Measurements from ENCODE around the gene DCDC1. TPM values are rescaled to one million over a fixed set of nuclear protein-coding genes. Genes with fewer than 3 reads are reported as not detected.

DCDC1 gene
- total RNA-seq, 2 experiments from 2014 or later: 0.13 TPM; not detected in 1

GRCh38 chr11:30908857-30909256 is 460.7 kb downstream of the DCDC1 start:
- Histone ChIP-seq H3K36me3 (ENCODE audit: insufficient read depth, low read length) (no peaks in the 10 kb centered on the region), H3K4me1 (ENCODE audit: insufficient read depth, low read length, poor library complexity, severe bottlenecking) (no peaks in the 10 kb centered on the region), H3K27ac (ENCODE audit: low read depth, low read length, poor library complexity, severe bottlenecking) (no peak overlapping the region), H4K20me1 (ENCODE audit: insufficient read depth, low read length) (no peaks in the 10 kb centered on the region), H3K9me2 (ENCODE audit: insufficient read depth, low read length) (no peaks in the 10 kb centered on the region), H2AFZ (ENCODE audit: low read length) (no peak overlapping the region), H3K4me2 (ENCODE audit: low read length) (no peak overlapping the region), H3K4me3 (ENCODE audit: low read depth, low read length, poor library complexity, severe bottlenecking) (no peak overlapping the region), H3K79me2 (ENCODE audit: insufficient read depth, low read depth, low read length) (no peaks in the 10 kb centered on the region), H3K9me3 (ENCODE audit: low read length) (no peaks in the 10 kb centered on the region)
- intact Hi-C loops (cut with micrococcal nuclease; ENCODE audit: unreplicated experiment): no loop called here
- no TSS peak for BruUV-seq (replicated peaks)
- DNase-seq (ENCODE audit: low spot score): no peak
- no peak for TF ChIP-seq CTCF (conservative IDR thresholded peaks at IDR 0.05; ENCODE audit: low read length)
- TF ChIP-seq EZH2phosphoT487 (IDR thresholded peaks at IDR 0.05; ENCODE audit: borderline replicate concordance, low read depth, low read length): no peak
- POLR2A ChIA-PET: no interaction called here
- CTCF ChIA-PET (ENCODE audit: unreplicated experiment): no interaction called here

GRCh38 chr11:30908272-30908671 is 461.3 kb downstream of the DCDC1 start:
- no peak overlapping the region for H3K27ac ChIP-seq (ENCODE audit: low read depth, low read length, poor library complexity, severe bottlenecking)
- H3K79me2 ChIP-seq (ENCODE audit: insufficient read depth, low read depth, low read length): no peaks in the 10 kb centered on the region
- no peak for DNase-seq (ENCODE audit: low spot score)
- no peak overlapping the region for H3K4me3 ChIP-seq (ENCODE audit: low read depth, low read length, poor library complexity, severe bottlenecking)
- intact Hi-C loops (cut with micrococcal nuclease; ENCODE audit: unreplicated experiment): no loop called here
- ChIA-PET CTCF (ENCODE audit: unreplicated experiment) (no interaction called here), POLR2A (no interaction called here)
- no peaks in the 10 kb centered on the region for H4K20me1 ChIP-seq (ENCODE audit: insufficient read depth, low read length)
- no peak overlapping the region for H2AFZ ChIP-seq (ENCODE audit: low read length)
- H3K9me2 ChIP-seq (ENCODE audit: insufficient read depth, low read length): no peaks in the 10 kb centered on the region
- H3K9me3 ChIP-seq (ENCODE audit: low read length): no peaks in the 10 kb centered on the region
- no peaks in the 10 kb centered on the region for H3K36me3 ChIP-seq (ENCODE audit: insufficient read depth, low read length)
- no peak overlapping the region for H3K4me2 ChIP-seq (ENCODE audit: low read length)
- no TSS peak for BruUV-seq (replicated peaks)
- no peaks in the 10 kb centered on the region for H3K4me1 ChIP-seq (ENCODE audit: insufficient read depth, low read length, poor library complexity, severe bottlenecking)
- TF ChIP-seq EZH2phosphoT487 (IDR thresholded peaks at IDR 0.05; ENCODE audit: borderline replicate concordance, low read depth, low read length): no peak
- TF ChIP-seq CTCF (conservative IDR thresholded peaks at IDR 0.05; ENCODE audit: low read length): no peak

- H3K4me2 ChIP-seq (ENCODE audit: low read length): no peak overlapping the region
- H2AFZ ChIP-seq (ENCODE audit: low read length): no peak overlapping the region
- CTCF ChIA-PET (ENCODE audit: unreplicated experiment): no interaction called here
- DNase-seq (ENCODE audit: low spot score): no peak
- intact Hi-C loops (cut with micrococcal nuclease; ENCODE audit: unreplicated experiment): no loop called here
- H4K20me1 ChIP-seq (ENCODE audit: insufficient read depth, low read length): no peaks in the 10 kb centered on the region
- no TSS peak for BruUV-seq (replicated peaks)
- H3K4me3 ChIP-seq (ENCODE audit: low read depth, low read length, poor library complexity, severe bottlenecking): no peak overlapping the region
- no peak overlapping the region for H3K27ac ChIP-seq (ENCODE audit: low read depth, low read length, poor library complexity, severe bottlenecking)
- POLR2A ChIA-PET: interaction anchor here (0.9 kb wide), 1 partner anchor 9 kb away, joined by 3 read pairs; no protein-coding TSS in a partner anchor
- no peaks in the 10 kb centered on the region for H3K9me3 ChIP-seq (ENCODE audit: low read length)
- TF ChIP-seq EZH2phosphoT487 (IDR thresholded peaks at IDR 0.05; ENCODE audit: borderline replicate concordance, low read depth, low read length): no peak
- no peak for TF ChIP-seq CTCF (conservative IDR thresholded peaks at IDR 0.05; ENCODE audit: low read length)
- H3K36me3 ChIP-seq (ENCODE audit: insufficient read depth, low read length): no peaks in the 10 kb centered on the region
- no peaks in the 10 kb centered on the region for H3K4me1 ChIP-seq (ENCODE audit: insufficient read depth, low read length, poor library complexity, severe bottlenecking)
- no peaks in the 10 kb centered on the region for H3K79me2 ChIP-seq (ENCODE audit: insufficient read depth, low read depth, low read length)
- H3K9me2 ChIP-seq (ENCODE audit: insufficient read depth, low read length): no peaks in the 10 kb centered on the region
These were observed 466.6 kb downstream of the DCDC1 start for GRCh38 chr11:30902929-30903328.
